ENCODE data around the gene EXD3.

EXD3 gene

DNA sequence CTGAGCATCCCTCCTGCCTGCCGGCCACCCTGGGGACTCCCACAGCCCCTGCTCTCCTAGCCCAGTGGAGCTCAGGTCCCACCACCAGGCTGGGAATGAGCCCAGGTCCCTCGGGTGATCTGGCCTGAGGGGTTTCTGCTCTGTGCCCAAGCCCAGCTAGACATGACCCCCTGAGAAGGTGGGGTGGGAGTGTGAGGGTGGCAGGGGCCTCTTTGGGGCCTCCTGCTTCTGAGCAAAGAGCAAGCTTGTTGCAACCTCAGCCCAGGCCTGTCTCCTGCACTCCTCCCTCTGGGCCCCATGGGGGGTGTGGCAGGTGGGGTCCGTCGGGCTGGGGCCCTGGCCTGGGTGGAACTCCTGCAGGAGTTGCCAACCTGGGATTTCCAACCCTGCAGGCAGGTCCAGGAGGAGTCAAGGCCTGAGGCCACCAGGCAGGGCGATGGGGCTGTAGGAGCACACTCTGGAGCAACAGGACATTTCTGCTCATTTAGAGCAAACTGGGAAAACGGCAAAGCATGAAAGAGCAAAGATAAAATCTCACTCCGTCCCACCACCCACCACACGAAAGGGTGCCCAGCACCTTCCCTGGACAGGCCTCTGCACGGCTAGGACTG, 109.5 kb downstream of the EXD3 start:
- Histone ChIP-seq H4K20me1 (ENCODE audit: insufficient read depth, low read length) (no peaks in the 10 kb centered on the region), H3K79me2 (ENCODE audit: low read length) (no peaks in the 10 kb centered on the region), H2AFZ (ENCODE audit: low read length) (no peak overlapping the region), H3K4me2 (ENCODE audit: low read depth, low read length) (no peak overlapping the region), H3K9me2 (replicated peaks; ENCODE audit: insufficient read depth, low read length) (no peaks in the 10 kb centered on the region), H3K27me3 (replicated peaks; ENCODE audit: insufficient read depth, low read length) (peaks cover 48% of the 10 kb centered on the region), H3F3A (ENCODE audit: insufficient read depth, low read length) (no peaks in the 10 kb centered on the region), H3K27ac (ENCODE audit: low read length) (no peak overlapping the region), H3K9me3 (replicated peaks; ENCODE audit: insufficient read depth, low read length) (no peaks in the 10 kb centered on the region), H3K4me1 (ENCODE audit: low read length) (no peaks in the 10 kb centered on the region; the same call in 1 of the 2 replicates), H3K36me3 (replicated peaks; ENCODE audit: insufficient read depth, low read length) (no peaks in the 10 kb centered on the region), H3K9ac (ENCODE audit: low read length) (no peak overlapping the region), H3K4me3 (ENCODE audit: low read length) (no peak overlapping the region)
- DNase-seq: no peak
- no peak for TF ChIP-seq EZH2phosphoT487 (IDR thresholded peaks at IDR 0.05; ENCODE audit: low read length)
- no peak for TF ChIP-seq EZH2 (optimal IDR thresholded peaks at IDR 0.05; ENCODE audit: low read depth, low read length)
- TF ChIP-seq, protein P1, sequence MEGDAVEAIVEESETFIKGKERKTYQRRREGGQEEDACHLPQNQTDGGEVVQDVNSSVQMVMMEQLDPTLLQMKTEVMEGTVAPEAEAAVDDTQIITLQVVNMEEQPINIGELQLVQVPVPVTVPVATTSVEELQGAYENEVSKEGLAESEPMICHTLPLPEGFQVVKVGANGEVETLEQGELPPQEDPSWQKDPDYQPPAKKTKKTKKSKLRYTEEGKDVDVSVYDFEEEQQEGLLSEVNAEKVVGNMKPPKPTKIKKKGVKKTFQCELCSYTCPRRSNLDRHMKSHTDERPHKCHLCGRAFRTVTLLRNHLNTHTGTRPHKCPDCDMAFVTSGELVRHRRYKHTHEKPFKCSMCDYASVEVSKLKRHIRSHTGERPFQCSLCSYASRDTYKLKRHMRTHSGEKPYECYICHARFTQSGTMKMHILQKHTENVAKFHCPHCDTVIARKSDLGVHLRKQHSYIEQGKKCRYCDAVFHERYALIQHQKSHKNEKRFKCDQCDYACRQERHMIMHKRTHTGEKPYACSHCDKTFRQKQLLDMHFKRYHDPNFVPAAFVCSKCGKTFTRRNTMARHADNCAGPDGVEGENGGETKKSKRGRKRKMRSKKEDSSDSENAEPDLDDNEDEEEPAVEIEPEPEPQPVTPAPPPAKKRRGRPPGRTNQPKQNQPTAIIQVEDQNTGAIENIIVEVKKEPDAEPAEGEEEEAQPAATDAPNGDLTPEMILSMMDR (IDR thresholded peaks at IDR 0.05; ENCODE audit: low read length): no peak

DNA sequence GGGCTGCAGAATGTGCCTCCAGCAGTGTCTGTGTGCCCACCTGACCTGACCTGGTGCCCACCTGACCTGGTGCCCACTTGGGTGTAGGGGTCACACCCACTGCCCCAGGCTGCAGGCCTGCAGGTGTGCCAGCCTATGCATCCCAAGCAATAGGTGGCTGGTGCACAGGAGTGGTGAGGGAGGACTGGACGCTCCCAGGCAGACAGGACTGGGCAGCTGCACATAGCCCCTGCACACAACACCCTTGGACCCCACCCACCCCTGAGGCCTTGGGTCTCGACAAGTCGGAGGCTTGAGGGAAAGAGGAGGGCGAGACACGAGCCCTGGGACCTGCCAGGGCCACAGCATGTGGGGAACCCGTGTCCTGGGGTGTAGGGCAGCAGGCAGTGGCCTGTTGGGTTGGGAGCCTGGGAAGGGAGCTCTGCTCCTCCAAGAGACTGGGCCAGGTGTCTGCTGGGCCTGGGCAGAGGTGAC, 110.1 kb downstream of the EXD3 start:
- H3K9ac ChIP-seq (ENCODE audit: low read length): no peak overlapping the region
- H3K36me3 ChIP-seq (replicated peaks; ENCODE audit: insufficient read depth, low read length): no peaks in the 10 kb centered on the region
- DNase-seq: no peak
- no peak overlapping the region for H3K4me3 ChIP-seq (ENCODE audit: low read length)
- no peaks in the 10 kb centered on the region for H3K79me2 ChIP-seq (ENCODE audit: low read length)
- H3K4me1 ChIP-seq (ENCODE audit: low read length): no peaks in the 10 kb centered on the region; the same call in 1 of the 2 replicates
- peaks cover 43% of the 10 kb centered on the region for H3K27me3 ChIP-seq (replicated peaks; ENCODE audit: insufficient read depth, low read length)
- no peak for TF ChIP-seq EZH2phosphoT487 (IDR thresholded peaks at IDR 0.05; ENCODE audit: low read length)
- TF ChIP-seq EZH2 (optimal IDR thresholded peaks at IDR 0.05; ENCODE audit: low read depth, low read length): no peak
- TF ChIP-seq, protein P1 (IDR thresholded peaks at IDR 0.05; ENCODE audit: low read length): no peak
- H3K27ac ChIP-seq (ENCODE audit: low read length): no peak overlapping the region
- H3F3A ChIP-seq (ENCODE audit: insufficient read depth, low read length): no peaks in the 10 kb centered on the region
- no peaks in the 10 kb centered on the region for H3K9me2 ChIP-seq (replicated peaks; ENCODE audit: insufficient read depth, low read length)
- H4K20me1 ChIP-seq (ENCODE audit: insufficient read depth, low read length): no peaks in the 10 kb centered on the region
- H3K9me3 ChIP-seq (replicated peaks; ENCODE audit: insufficient read depth, low read length): no peaks in the 10 kb centered on the region
- no peak overlapping the region for H2AFZ ChIP-seq (ENCODE audit: low read length)
- H3K4me2 ChIP-seq (ENCODE audit: low read depth, low read length): no peak overlapping the region

DNA sequence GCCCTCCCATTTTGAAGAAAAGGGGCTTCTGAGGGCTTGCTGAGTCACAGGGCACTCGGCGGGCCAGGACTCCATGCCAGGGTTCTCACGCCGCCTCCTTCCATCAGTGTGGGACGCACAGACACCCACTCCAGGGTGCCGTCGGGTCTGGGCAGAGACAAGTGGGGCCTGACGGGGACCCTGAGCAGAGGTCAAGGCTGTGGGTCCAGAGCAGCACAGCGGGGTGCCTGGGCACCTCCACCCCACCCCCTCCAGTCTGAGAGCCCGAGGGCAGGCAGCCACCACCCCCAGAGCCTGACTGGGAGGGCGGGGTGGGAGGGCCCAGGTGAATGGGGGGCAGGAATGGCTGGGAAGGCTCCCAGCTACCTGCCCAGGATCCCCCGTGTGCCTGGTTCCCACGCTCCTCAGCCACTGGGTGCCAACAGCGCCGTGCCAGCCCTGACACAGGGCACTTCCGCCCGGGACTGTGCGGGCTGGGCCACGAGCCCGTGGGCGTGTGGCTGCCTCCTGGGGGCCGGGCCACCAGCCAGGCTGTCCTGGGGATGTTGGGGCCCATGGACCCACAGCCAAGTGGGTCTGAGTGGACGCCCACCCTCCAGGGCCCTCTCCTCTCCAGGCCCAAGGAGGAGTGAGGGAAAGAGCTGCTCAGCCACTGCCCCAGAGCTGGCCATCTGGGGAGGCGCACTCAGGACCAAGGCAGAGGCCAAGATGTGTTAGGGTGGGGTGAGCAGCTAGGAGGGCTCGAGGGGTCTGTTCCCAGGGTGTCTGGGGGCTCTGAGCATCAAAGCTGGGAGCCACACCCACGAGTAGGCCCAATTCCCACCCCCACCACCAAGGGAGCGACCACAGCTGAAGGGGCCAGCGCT, 110.7 kb downstream of the EXD3 start:
- H3K9ac ChIP-seq (ENCODE audit: low read length): no peak overlapping the region
- no peak overlapping the region for H3K4me3 ChIP-seq (ENCODE audit: low read length)

More for the DNA sequence above, 110.7 kb downstream of the EXD3 start:
- TF ChIP-seq EZH2 (optimal IDR thresholded peaks at IDR 0.05; ENCODE audit: low read depth, low read length): no peak
- TF ChIP-seq, protein P1 (IDR thresholded peaks at IDR 0.05; ENCODE audit: low read length): no peak
- no peak for TF ChIP-seq EZH2phosphoT487 (IDR thresholded peaks at IDR 0.05; ENCODE audit: low read length)
- no peaks in the 10 kb centered on the region for H3K79me2 ChIP-seq (ENCODE audit: low read length)
- H3K27ac ChIP-seq (ENCODE audit: low read length): no peak overlapping the region
- peaks cover 41% of the 10 kb centered on the region for H3K27me3 ChIP-seq (replicated peaks; ENCODE audit: insufficient read depth, low read length)
- H3K9me3 ChIP-seq (replicated peaks; ENCODE audit: insufficient read depth, low read length): no peaks in the 10 kb centered on the region
- DNase-seq: no peak
- no peaks in the 10 kb centered on the region; the same call in 1 of the 2 replicates for H3K4me1 ChIP-seq (ENCODE audit: low read length)
- no peaks in the 10 kb centered on the region for H3F3A ChIP-seq (ENCODE audit: insufficient read depth, low read length)
- no peaks in the 10 kb centered on the region for H4K20me1 ChIP-seq (ENCODE audit: insufficient read depth, low read length)
- no peak overlapping the region for H2AFZ ChIP-seq (ENCODE audit: low read length)
- H3K4me2 ChIP-seq (ENCODE audit: low read depth, low read length): no peak overlapping the region
- H3K36me3 ChIP-seq (replicated peaks; ENCODE audit: insufficient read depth, low read length): no peaks in the 10 kb centered on the region
- H3K9me2 ChIP-seq (replicated peaks; ENCODE audit: insufficient read depth, low read length): no peaks in the 10 kb centered on the region
